Right forelimb (tissue), 1 donor: ENCODE measurements around the gene DCANP1.

Experiments
- DNase-seq: peaks from one replicate; pipeline ENCODE4 v3.0.0-alpha.2; 2018

Gene DCANP1

DNA sequence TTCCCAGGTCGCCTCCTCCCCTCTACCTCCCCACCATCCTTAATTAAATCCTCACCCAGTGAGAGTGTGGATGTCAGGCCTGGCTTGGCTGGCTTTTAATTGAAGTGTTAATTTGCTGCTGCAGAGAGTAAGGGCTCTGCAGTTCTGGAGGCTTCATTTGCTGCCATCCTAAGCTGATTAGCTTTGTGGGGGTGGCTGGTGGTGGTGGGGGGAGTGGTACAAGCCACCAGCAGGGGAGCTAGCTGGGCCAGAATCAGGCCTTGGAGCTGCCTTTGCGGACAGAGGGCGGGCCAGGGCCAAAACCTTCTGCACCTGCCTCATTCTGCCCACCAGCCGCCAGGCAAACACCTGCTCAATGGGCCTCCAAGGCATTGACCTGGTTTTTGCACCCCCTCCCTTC lies 31.8 kb upstream of the DCANP1 start:
- peak; percentile 35 for DNase-seq

DNA sequence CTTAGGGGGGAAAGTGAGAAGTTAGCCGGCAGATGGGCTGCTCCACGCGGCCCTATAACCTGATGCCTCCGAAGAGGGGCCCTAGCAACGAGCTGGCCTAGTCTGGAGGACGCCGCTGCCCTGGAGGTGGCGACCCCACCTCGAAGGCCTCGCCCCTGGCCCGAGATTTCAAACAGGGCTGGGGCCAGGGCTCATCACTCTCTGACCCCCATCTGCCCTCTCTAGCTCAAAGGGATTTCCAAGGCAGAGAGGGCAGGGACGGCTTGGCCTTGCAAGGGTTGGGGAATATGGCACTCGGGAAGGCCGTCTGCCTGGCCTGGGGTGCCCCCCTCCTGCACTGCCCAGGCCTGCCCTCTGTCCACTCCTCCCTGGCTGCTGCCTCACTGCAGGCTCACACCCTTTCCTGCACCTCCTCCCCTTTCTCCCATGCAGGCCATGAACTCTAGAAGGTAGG lies 30.5 kb upstream of the DCANP1 start:
- peak; percentile 28 for DNase-seq

DNA sequence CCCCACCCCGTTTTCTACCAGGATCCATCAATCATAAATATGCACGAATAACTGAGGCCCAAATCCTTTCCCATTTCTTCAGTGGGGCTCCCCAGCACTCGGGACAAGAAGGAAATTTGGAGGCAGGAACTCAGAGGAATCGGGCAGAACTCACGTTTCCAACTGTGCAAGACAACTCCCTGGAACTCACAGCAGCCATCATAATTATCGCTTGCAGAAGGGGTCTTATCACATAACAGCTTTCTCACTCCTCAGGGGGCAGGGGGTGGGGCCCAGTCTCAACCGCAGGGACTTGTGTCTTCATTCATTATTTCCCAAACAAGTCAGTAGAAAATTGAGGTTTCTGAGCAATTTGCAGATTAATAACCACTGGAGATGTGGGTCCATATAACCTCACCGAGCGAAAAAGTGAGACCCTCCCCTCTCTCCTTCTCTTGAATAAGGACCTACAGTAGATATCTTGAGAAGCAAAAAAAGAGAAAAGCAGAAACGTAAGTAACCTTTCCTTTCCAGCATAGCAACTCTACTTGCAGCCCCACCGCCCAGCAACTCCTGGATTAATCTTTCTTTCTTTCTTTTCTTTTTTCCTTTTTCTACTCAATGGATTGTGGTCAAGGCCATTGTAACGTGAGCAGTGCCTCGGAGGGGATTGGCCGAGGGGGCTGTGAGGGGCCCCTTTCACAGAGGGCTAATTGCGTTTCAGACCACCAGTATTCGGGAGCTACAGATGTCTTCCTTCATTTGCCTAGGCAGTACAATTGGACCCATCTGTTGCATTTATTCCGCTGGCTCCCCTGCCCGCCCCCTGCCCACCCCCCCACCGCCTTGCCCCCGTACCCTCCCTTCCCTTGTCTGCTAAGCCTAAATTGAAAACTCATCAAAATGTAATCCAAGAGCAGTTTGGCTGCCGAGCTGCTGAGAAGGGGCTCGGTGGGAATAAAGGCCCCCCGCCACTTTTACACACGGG lies 29.8 kb upstream of the DCANP1 start:
- peak; percentile 23 for DNase-seq

DNA sequence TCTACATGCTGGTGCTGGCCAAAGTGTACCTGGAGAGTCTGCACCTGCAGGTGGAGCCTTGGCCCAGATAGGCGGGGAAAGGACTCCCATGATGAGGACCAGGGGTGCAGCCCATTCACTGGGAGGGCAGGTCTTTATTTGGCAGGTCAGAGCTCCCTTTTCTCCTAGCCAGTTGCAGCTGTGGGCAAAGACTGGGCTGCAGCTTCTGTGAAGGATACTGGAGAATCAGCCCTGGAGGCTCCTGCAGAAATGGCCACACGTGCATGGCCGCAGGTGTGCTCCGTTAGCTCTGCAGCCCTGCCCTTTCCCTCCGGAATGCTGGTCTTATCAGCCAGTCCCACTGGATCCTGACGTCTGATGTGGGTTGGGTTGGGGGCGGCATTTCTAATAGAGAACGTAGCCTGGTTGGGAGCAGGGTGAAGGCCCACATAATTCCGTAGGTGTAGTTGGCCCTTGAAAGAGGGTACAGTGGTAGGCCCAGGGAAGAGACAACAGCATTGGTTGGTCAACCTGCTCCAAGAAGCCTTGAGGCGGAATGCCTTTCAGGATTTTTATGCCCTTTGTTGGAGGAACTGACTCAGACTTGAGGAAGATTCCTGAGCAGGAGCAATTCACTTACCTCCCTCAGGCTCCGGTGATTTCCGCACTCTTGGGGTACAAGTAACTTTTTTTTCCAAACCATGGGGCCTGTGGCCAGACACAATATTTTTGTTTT lies 27.0 kb upstream of the DCANP1 start:
- DNase-seq, result no peak

DNA sequence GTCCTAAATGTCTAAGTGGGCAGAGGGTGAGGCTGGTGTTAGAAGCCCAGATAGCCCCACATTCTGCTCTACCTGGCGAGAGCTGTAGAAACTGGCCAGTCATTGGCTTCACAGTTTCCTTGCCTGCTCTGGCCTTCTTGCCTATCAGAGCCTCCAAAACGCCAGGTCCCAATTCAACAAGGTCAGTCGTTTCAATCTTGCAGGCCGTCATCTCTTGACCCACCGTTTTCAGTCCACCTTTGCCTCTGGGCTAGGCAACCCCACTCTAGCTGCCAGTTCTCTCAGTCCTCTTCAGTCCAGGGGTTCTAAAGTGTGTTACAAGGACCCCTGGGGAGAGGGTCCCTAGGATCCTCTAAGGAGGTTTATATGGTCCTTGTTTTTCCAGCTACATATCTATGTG lies 25.0 kb upstream of the DCANP1 start:
- DNase-seq, result no peak

DNA sequence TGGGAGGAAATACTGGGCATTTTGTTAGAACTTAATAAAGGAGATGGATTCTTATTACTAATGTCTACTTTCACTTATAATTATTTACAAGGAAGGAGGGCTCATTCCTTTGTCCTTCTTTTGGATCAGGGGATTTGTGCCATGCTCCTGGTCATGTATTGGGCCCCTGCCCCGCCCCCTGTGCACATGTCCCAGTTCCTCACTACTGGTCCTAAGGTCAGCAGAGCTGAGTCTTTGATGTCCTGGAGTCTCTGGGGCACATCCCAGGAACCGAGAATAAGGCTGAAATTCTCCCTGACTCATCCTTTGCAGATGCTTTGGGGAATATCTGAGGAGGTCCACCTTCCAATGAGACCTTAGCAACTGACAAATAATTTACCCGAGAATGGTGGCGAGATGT lies 24.6 kb upstream of the DCANP1 start:
- no peak for DNase-seq

DNA sequence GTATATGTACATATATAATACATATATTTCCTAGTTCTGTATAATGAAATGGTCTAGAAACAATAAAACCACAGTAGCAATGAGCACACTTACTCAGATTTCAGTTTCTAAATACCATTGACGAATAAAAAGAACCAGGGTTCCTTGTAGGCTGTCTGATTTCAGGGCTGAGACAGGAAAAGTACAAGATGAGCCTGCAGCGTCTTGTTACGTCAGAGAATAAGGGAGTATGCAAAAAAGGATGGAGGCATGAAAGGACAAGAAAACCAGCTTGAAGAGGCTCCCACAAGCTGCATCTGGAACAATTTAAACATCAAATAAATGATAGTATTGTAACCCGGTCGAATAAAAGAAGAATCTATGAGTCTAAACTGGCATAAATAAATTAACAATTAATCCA lies 22.8 kb upstream of the DCANP1 start:
- no peak for DNase-seq

DNA sequence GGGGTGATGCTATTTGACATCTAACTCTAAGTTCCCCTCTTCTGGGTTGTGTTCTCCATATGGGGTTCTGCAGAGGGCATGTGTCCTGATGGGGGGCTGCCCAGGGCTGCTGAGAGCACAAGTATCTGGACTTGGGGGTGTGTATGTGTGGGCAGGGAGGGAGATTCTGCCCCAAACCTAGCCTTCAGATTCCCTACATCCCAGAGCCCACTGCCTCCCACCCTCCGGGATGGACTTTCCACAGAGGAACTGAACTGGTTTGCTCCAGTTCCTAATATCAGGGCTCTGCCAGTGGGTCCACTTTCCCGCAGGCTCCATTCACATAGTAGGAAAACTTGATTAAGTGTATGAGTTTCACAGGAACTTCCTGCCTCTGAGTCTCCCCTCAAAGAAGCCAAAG lies 21.4 kb upstream of the DCANP1 start:
- DNase-seq, result no peak

DNA sequence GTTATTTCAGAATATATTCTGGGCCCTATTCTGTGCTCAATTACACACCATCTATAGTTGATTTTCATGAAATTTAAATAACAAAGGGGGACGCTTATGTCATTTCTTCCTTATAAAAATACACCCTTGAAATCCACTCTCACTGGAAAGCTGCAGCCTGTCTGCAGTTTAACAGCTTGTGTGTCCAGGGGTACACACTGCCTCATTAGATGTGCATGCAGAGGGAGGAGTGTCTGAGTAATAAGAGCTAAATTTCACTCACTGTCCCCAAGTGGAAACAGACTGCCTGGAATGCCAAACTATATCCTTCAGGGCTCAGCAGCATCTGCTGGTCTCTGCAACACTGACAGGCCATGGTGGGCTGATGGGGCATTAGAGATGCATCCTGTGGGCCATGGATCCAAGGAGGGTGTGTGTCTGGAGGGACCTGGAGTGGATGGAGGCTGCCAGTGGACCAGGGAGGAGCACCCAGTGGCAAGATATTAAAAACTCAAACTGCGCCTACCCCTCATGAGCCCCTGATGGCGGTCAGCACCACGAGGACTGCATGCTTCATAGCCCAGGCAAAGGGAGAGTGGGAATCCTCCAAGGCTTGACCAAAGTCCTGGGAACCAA lies 20.8 kb upstream of the DCANP1 start:
- DNase-seq, result no peak

DNA sequence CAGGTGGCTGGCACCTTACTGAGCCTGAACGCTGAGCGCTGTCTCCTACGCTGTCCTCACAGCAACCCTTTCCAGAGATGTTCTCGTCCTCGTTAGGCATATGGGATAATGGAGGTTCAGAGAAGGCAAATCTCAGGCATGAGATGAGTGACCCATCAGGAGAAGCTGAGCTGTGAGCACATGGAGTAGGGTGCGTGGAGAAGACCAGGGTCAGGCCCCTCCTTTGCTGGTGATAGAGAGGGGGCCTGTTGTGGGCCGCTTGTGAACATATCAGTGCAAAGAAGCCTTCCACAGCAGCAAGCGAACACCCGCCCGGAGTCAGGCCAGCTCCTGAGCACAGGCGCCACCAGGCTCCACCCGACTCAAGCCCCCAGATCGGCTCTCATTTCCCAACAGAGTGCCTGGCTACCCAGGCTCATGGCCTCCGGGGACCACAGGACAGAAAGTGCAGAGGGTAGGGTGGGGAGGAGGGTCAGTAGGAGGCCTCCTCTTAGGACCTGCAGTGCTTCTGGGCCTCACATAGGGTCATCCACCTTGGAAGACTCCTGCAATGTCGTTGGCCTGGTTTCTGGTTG lies 20.0 kb upstream of the DCANP1 start:
- DNase-seq, result no peak

DNA sequence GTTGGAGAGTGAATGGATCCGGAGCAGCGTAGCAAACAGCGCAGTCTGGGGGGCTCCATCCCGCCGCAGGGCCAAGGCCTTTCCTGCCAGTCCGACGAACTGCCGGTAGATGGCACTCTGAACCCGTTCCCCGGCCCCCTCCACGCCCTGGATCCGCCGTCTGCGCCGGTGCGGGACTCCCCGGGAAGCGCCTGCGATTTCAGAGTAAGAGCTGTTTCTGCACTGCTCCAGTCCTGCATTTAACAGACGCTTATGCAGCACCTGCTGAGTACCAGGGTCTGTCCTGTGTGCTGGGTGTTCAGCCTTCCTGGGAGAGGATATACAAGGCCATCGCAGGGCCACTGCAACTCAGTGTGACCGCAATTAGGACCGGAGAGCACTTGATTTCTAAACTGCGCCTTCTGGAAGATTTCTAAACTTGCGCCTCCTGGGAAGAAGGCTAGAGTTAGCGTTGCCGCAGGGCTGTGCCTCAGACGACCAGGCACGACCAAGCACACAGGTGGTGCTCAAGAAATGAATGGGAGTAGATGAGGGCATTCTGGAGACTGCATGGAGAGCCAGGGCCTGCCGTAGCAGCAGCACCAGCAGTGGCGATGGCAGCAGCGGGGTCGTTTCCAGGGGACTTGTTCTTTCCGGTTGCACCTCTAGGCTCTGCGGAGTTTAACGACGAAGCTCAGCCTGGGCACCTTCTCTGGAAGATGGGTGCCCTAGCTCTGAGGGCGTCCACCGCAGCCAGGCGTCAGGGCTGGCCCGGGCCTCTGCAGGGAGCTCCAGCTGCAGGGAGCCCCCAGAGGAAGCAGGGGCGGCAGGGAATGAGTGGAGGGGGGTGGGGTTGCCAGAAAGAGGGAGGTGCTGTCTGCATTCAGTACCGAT lies 19.3 kb upstream of the DCANP1 start:
- DNase-seq, result peak; percentile 90

DNA sequence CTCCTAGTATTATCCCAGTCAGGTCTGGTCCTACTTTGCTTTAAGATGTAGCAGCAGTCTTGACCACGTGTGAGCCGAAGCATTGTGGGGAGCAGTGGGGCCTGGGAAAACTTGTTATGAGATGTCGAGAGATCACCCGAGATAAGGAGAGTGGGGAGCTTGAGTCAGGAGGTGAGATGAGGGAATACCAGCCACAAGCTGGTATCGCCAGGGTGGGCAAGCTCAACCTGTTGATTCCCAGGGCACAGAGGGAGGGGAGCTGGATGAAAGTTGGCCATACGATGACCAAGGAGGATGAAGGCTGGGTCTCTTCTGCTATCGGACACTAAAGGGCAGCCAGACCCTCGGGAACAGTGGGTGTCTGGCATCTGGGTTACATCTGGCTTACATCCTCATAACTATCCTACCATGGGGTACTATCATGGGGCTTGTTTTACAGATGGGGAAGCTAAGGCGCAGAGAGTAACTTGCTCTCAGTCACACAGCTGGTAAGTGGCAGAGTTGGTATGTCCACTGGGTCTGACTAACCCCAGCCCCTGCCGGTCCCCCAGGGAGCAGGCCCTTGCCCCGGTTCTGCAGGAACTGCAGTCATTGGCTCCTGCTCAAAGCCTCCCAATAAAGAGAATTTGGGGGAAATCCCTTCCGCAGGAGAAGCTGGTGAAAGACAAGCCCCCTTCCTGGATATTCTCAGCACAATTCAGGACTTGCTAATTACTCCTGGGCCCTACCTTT lies 18.4 kb upstream of the DCANP1 start:
- DNase-seq, result no peak

DNA sequence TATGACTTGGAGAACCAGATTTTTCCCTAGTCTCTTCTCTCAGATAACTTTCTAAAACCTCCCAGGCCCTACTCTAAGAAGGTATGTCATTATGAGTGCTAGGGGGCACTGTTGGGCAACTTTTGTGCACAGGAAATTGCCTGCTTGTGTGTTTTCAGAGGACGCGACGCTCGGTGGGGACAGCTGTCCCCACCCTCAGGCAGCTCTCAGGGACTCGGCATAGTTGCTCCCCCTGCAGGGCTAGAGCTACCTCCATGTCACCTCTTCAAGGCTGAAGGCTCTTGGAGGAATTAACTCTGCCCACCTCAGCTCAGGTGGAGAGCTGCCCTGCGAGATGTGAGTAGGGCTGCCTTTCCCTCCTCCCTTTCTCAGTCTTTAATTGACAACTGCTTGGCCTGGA lies 15.2 kb upstream of the DCANP1 start:
- DNase-seq, result no peak

DNA sequence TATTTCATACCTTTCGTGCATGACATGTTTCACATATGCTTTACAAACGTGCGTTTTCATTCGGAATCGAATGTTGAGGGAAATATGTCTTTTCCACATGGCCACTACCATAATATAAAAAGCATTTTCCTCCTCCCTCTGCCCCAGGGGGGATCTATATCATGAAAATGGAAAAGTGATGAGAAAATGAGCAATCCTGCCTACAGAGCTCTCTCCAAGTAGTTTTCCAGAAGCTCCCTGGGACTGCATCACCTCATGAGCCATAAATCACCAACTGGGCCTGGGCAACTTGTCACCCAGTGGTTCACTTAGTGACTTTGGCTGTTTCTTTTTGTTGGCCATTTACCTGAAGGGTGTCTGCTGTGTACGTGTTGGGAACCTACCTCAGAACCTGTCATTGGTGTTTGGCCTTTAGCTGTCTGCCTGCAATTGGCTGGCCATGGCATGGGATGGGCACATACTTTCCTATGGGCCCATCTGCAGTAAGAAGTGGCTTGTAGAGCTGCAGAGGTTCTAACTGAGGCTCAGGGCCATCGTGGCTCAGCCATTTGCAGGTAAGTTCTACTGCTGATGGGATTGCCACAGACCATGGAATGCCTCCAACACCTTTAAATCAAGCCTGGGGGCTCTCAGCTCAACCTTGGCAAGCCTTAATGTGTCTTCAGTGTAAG lies 14.5 kb upstream of the DCANP1 start:
- no peak for DNase-seq

DNA sequence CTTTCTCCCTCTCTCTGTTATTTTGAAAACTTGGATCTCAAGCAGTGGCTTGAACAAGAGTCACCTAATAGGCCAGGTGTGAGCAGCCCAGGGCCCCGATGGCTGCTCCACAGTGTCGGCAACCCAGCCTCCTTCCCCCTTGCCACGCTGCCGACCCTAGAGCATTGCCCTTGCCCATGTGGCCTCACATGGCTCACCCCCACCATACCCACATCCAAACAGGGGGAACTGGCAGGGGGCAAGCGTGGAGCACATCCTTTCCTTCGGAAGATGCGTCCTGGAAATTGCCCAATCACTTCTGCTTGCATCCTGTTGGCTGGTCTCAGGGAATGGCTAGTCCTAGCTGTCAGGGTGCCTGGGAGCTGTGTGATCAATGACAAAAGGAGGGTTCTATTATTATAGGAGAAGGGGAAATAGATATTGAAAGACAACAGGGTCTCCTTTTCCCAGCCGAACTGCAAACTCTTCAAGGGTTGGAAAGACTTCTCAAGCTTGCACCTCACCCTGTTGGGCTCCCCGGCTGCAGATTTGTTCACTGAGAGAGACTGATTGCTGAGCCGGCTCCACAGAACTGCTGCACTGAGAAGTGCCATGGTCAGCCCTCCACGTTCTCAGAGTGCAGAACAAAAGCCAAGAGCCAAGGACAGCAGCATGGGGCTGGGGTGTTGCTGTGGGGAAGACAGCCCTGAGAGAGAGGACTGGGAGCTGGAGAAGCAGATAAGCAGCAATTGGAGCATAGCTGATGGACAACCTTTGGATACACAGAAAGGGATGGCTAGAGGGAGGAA lies 13.3 kb upstream of the DCANP1 start:
- DNase-seq, result peak; percentile 26

DNA sequence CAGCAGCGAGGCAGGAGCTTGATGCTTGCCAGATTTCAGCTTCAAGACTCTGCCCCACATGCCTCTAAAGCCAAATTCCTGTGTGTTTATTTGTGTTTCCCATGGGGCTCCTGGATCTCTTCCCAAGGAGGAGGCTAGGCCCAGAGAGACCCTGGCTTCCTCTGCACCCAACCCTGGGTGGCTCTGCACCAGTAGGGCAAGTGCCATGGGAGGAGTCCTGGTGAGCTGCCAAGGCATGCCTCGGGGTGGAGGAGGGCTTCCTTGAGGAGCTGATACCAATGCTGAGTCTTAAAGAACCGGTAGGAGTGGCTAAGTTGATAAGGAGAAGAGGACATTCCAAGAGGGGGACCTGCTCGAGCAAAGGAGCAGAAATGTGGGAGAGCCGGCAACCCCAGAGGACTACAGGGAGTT lies 11.8 kb upstream of the DCANP1 start:
- DNase-seq, result no peak

DNA sequence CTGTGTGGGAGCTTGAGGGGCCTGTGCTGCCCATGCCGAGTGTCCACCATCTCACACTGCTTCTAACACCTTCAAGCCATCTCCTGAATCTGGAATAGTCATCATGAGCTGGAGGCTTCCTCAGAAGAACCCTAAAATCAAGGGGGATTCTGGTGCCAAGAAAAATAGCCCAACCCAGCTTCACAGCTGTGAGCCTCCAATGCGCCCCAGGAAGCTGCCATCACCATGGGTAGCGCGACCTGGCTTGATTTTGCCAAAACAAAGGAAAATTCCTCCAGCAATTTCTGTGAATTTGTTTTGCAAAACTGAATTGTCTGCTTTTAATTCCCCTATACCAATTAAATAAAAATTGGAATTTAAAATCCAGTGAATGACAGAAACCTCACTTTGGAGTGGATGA lies 11.2 kb upstream of the DCANP1 start:
- DNase-seq, result peak; percentile 6

DNA sequence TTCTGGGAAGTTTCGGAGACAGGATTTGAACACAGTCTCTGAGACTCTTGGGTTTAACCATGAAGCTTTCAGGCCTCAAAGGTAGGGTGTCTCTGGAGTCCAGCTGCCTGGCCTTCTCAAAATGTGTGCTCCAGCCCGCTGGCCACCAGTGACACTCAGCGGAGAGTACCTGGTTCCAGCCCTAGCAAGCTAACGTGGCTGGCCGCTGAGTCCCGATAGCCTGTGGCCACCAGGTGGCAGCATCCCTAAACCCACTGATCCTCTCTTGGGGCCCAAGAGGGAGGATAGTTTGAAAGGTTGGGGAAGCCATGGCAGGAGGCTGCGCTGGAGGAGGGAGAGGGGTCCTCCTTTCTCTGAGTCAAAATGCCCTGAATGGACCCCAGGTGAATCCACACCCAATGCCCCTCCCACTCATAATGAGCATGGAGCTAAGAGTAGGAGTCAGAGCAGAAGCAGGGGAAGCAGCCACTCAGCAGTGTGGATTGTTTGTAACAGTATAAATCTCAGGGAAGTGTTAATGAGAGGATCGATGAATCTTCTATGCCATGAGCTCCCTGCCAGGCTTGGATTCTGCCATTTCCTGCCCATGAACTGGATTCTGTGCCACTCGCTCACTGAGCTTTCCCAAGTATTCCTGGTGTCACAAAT lies 10.4 kb upstream of the DCANP1 start:
- DNase-seq, result peak; percentile 57
